ENCODE results near the gene SLC25A38. TPM values are rescaled to one million over a fixed set of nuclear protein-coding genes. Genes with fewer than 3 reads are reported as not detected.
"Not testable (repeated sequence)": the region's sequence is repeated elsewhere in the genome, so short reads cannot be mapped to it uniquely, and the experiment has no call there.

SLC25A38 gene
- total RNA-seq, 8 experiments from 2014 or later, result 15.7 to 54.8 (median 25.2) TPM

- H3K27ac ChIP-seq; in situ Hi-C loops (cut with MboI; ENCODE audit: low pct_unique_long_range_greater_than_20kb in 2 of 9, low sequenced_read_pairs in 9 of 9, unreplicated experiment in 9 of 9); H3K4me3 ChIP-seq; ATAC-seq (replicated peaks in 6 of 8); H3K4me1 ChIP-seq (replicated peaks in 1 of 2): not testable (repeated sequence)
- 20 to 94% (median 75%) methylated on average over 1 to 2 of the region's 2 CpGs; no CpG with 5 or more reads in 3 of the 10 experiments for WGBS, 10 experiments
Measured at GRCh38 chr3:39351134-39351533, 32.0 kb upstream of the SLC25A38 start.

DNA sequence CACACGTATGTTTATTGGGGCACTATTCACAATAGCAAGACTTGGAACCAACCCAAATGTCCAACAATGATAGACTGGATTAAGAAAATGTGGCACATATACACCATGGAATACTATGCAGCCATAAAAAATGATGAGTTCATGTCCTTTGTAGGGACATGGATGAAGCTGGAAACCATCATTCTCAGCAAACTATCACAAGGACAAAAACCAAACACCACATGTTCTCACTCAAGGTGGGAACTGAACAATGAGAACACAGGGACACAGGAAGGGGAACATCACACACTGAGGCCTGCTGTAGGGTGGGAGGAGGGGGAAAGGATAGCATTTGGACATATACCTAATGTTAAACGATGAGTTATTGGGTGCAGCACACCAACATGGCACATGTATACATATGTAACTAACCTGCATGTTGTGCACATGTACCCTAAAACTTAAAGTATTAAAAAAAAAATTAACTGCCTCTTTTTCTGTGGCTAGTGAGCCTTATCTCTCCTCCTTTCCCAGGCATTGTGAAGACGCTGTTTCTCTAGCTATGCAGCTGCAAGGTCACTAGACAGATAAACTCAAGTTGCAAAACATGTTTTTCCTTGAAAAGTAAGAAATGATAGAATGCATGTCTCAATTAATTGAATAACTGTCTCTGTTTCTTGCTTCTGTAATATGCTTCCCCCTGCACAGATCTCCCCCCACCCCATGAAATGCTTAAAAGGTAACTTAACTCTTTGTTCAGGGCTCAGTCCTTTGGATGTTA, 29.8 kb upstream of the SLC25A38 start:
- WGBS, 10 experiments, result 13 to 88% (median 67%) methylated on average over 1 to 2 of the region's 3 CpGs; no CpG with 5 or more reads in 5 of the 10 experiments
- not testable (repeated sequence) for ATAC-seq (replicated peaks in 6 of 8)

GRCh38 chr3:39358333-39358732, 24.8 kb upstream of the SLC25A38 start:
- no peak for ATAC-seq (replicated peaks in 6 of 8)
- WGBS, 10 experiments, result 73 to 93% (median 87%) methylated on average over 2 to 3 of the region's 3 CpGs; no CpG with 5 or more reads in 6 of the 10 experiments

More for the DNA sequence above, 29.8 kb upstream of the SLC25A38 start:
- H3K27ac ChIP-seq; in situ Hi-C loops (cut with MboI; ENCODE audit: low pct_unique_long_range_greater_than_20kb in 2 of 9, low sequenced_read_pairs in 9 of 9, unreplicated experiment in 9 of 9); H3K4me1 ChIP-seq (replicated peaks in 1 of 2); H3K4me3 ChIP-seq: not testable (repeated sequence)

GRCh38 chr3:39361252-39361927, 21.8 kb upstream of the SLC25A38 start:
- 26 to 87% (median 78%) methylated on average over 2 to 6 of the region's 8 CpGs; no CpG with 5 or more reads in 3 of the 10 experiments for WGBS, 10 experiments
- ATAC-seq (replicated peaks in 6 of 8), result no peak

More at GRCh38 chr3:39358333-39358732, 24.8 kb upstream of the SLC25A38 start:
- Histone ChIP-seq H3K4me1 (replicated peaks in 1 of 2) (no peaks in the 10 kb centered on the region), H3K27ac (no peak overlapping the region), H3K4me3 (no peak overlapping the region)
- in situ Hi-C loops (cut with MboI; ENCODE audit: low pct_unique_long_range_greater_than_20kb in 2 of 9, low sequenced_read_pairs in 9 of 9, unreplicated experiment in 9 of 9), result no loop called here

DNA sequence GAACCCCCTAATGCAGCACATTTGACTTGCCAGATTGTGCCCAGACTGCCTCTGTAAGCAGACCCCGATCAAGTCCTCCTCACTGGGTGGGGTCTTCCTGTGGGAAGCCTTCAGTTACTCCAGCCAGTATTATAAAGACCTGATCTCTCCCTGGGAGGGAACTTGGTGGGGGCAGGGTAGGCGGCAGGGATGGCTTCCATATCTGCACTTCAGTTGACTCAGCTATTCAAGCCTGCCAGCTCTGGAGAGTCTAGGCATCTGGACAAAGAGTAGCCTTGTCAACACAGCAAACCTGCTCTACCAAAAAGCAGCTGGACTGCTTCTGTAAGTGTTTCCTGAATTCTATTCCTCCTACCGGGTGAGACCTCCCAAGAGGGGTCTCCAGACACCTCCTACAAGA, 21.0 kb upstream of the SLC25A38 start:
- 0 to 86% (median 30%) methylated on average over 1 to 3 of the region's 3 CpGs; no CpG with 5 or more reads in 2 of the 10 experiments for WGBS, 10 experiments
- no peak overlapping the region for H3K27ac ChIP-seq
- H3K4me1 ChIP-seq (replicated peaks in 1 of 2), result no peaks in the 10 kb centered on the region
- ATAC-seq (replicated peaks in 6 of 8), result no peak
- in situ Hi-C loops (cut with MboI; ENCODE audit: low pct_unique_long_range_greater_than_20kb in 2 of 9, low sequenced_read_pairs in 9 of 9, unreplicated experiment in 9 of 9), result no loop called here
- H3K4me3 ChIP-seq, result no peak overlapping the region

More at GRCh38 chr3:39361252-39361927, 21.8 kb upstream of the SLC25A38 start:
- Histone ChIP-seq H3K27ac (no peak overlapping the region), H3K4me1 (replicated peaks in 1 of 2) (no peaks in the 10 kb centered on the region), H3K4me3 (no peak overlapping the region)
- in situ Hi-C loops (cut with MboI; ENCODE audit: low pct_unique_long_range_greater_than_20kb in 2 of 9, low sequenced_read_pairs in 9 of 9, unreplicated experiment in 9 of 9), result no loop called here

GRCh38 chr3:39362812-39363211, 20.4 kb upstream of the SLC25A38 start:
- no peak for ATAC-seq (replicated peaks in 6 of 8)
- no peak overlapping the region for H3K27ac ChIP-seq
- H3K4me1 ChIP-seq (replicated peaks in 1 of 2), result no peaks in the 10 kb centered on the region
- WGBS, 10 experiments, result 21 to 94% (median 71%) methylated on average over 1 to 2 of the region's 2 CpGs
- in situ Hi-C loops (cut with MboI; ENCODE audit: low pct_unique_long_range_greater_than_20kb in 2 of 9, low sequenced_read_pairs in 9 of 9, unreplicated experiment in 9 of 9), result no loop called here
- H3K4me3 ChIP-seq, result no peak overlapping the region

- ATAC-seq (replicated peaks in 6 of 8); H3K27ac ChIP-seq; H3K4me1 ChIP-seq (replicated peaks in 1 of 2); H3K4me3 ChIP-seq; in situ Hi-C loops (cut with MboI; ENCODE audit: low pct_unique_long_range_greater_than_20kb in 2 of 9, low sequenced_read_pairs in 9 of 9, unreplicated experiment in 9 of 9): not testable (repeated sequence)
- 60 to 100% methylated on average over 1 of the region's 4 CpGs; no CpG with 5 or more reads in 8 of the 10 experiments for whole genome bisulfite sequencing, 10 experiments
Measured at GRCh38 chr3:39370450-39370849, 12.7 kb upstream of the SLC25A38 start.

GRCh38 chr3:39372833-39373232, 10.3 kb upstream of the SLC25A38 start:
- in situ Hi-C loops (cut with MboI; ENCODE audit: low pct_unique_long_range_greater_than_20kb in 2 of 9, low sequenced_read_pairs in 9 of 9, unreplicated experiment in 9 of 9), result no loop called here
- peak in 5 of 8 experiments; percentile 15 to 96 (median 80) for ATAC-seq (replicated peaks in 6 of 8)
- Histone ChIP-seq H3K4me3 (no peak overlapping the region), H3K4me1 (replicated peaks in 1 of 2) (no peaks in the 10 kb centered on the region), H3K27ac (no peak overlapping the region)

DNA sequence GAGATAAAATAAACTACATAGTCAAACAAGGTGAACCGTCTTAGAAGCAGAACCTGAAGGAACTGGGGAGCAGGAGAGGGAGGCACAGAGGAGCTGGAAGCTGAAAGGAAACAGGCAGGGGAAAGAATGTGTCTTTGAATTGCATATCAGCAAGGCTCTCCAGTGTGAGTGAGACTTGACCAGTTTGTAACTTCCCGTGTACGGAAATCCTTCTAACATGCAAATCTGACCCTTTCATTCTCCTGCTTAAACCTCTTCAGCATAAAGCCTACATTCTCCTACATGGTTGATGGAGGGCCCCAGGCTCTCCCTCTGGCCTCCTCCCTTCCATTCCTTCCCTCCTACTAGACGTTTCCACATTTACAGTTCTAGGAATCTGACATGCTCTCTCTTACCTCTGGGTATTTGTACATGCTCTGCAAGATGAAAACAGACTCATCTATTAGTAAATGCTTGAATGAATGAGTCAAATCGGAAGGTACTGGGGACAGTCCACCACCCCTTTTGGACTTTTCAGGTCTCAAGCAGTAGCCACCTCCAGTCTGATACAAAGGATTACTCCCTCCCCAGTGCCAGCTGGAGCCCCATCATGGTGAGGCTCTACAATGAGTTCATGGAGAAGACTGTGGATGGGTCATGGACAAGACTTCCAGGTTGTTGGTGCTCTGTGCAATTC, 6.1 kb upstream of the SLC25A38 start:
- Histone ChIP-seq H3K27ac (no peak overlapping the region), H3K4me1 (replicated peaks in 1 of 2) (no peaks in the 10 kb centered on the region), H3K4me3 (no peak overlapping the region)
- in situ Hi-C loops (cut with MboI; ENCODE audit: low pct_unique_long_range_greater_than_20kb in 2 of 9, low sequenced_read_pairs in 9 of 9, unreplicated experiment in 9 of 9), result no loop called here
- 6 to 100% (median 14%) methylated on average over 1 to 5 of the region's 5 CpGs; no CpG with 5 or more reads in 3 of the 10 experiments for WGBS, 10 experiments
- ATAC-seq (replicated peaks in 6 of 8), result peak in 6 of 8 experiments; percentile 24 to 77 (median 36)

DNA sequence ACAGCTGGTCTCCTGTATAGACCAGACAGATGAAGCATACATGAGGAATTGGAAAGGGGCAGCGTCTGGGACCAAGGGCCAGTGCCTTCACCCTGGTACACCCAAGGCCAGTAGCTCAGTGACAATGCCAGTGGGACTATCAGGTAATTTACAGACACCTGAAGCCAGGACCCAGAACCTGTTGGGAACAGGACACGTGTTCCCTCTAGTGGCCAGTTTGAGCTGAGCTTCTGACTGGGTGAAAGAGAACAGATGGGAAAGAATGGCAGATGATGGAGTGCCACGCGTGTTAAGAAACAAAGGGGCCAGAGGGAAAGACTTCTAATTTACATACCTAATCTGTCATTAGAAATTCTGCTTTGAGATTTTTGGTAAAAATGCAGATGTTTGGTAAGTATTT, 5.1 kb upstream of the SLC25A38 start:
- no peak overlapping the region for H3K4me3 ChIP-seq
- in situ Hi-C loops (cut with MboI; ENCODE audit: low pct_unique_long_range_greater_than_20kb in 2 of 9, low sequenced_read_pairs in 9 of 9, unreplicated experiment in 9 of 9), result no loop called here
- 30 to 80% (median 60%) methylated on average over 1 to 4 of the region's 4 CpGs; no CpG with 5 or more reads in 3 of the 10 experiments for WGBS, 10 experiments
- peak in 4 of 8 experiments; percentile 43 to 76 (median 55) for ATAC-seq (replicated peaks in 6 of 8)
- H3K4me1 ChIP-seq (replicated peaks in 1 of 2), result peaks cover 3 to 4% of the 10 kb centered on the region in 2 donors
- H3K27ac ChIP-seq, result no peak overlapping the region

GRCh38 chr3:39378957-39379777, 4.0 kb upstream of the SLC25A38 start:
- in situ Hi-C loops (cut with MboI; ENCODE audit: low pct_unique_long_range_greater_than_20kb in 2 of 9, low sequenced_read_pairs in 9 of 9, unreplicated experiment in 9 of 9), result no loop called here
- Histone ChIP-seq H3K4me1 (replicated peaks in 1 of 2) (peaks cover 3 to 4% of the 10 kb centered on the region in 2 donors), H3K27ac (no peak overlapping the region), H3K4me3 (no peak overlapping the region)
- no peak for ATAC-seq (replicated peaks in 6 of 8)
- 51 to 100% (median 89%) methylated on average over 1 to 8 of the region's 10 CpGs; no CpG with 5 or more reads in 1 of the 10 experiments for WGBS, 10 experiments

- WGBS, 10 experiments, result 66 to 100% (median 92%) methylated on average over 2 to 5 of the region's 5 CpGs; no CpG with 5 or more reads in 4 of the 10 experiments
- ATAC-seq (replicated peaks in 6 of 8), result no peak
- in situ Hi-C loops (cut with MboI; ENCODE audit: low pct_unique_long_range_greater_than_20kb in 2 of 9, low sequenced_read_pairs in 9 of 9, unreplicated experiment in 9 of 9), result no loop called here
- H3K4me3 ChIP-seq, result no peak overlapping the region
- peaks cover 3 to 8% of the 10 kb centered on the region in 2 donors for H3K4me1 ChIP-seq (replicated peaks in 1 of 2)
- H3K27ac ChIP-seq, result no peak overlapping the region
Measured at GRCh38 chr3:39379778-39380155, 3.4 kb upstream of the SLC25A38 start.

All from motor neuron (in vitro differentiated cells).